Measurements from ENCODE around the gene FLAD1. TPM values are rescaled to one million over a fixed set of nuclear protein-coding genes. Genes with fewer than 3 reads are reported as not detected.

The FLAD1 gene
- total RNA-seq, 1 experiment from 2014 or later: 97.0 TPM

- peaks cover 2% of the 10 kb centered on the region for H4K20me1 ChIP-seq (ENCODE audit: control insufficient read depth, insufficient read depth, insufficient read length)
- H3K18ac ChIP-seq (ENCODE audit: insufficient read length, low read depth, low read length): no peak overlapping the region
- no peak overlapping the region for H2AK5ac ChIP-seq (ENCODE audit: insufficient read length, low read length)
- no peak overlapping the region for H3K4me2 ChIP-seq (ENCODE audit: insufficient read depth, insufficient read length, low read length)
- H3K14ac ChIP-seq (ENCODE audit: insufficient read depth, low read length): no peak overlapping the region
- no peak overlapping the region for H4K5ac ChIP-seq (ENCODE audit: insufficient read length, low read depth, low read length)
- no peak overlapping the region for H2AFZ ChIP-seq (ENCODE audit: low read length)
- no peak overlapping the region for H4K91ac ChIP-seq (ENCODE audit: insufficient read length, low read depth, low read length)
- no peak overlapping the region for H3T11ph ChIP-seq (ENCODE audit: low read length)
- no peaks in the 10 kb centered on the region for H3K23me2 ChIP-seq (ENCODE audit: insufficient read length, low read depth, low read length, poor library complexity, severe bottlenecking)
- no peak overlapping the region for H3K9ac ChIP-seq (ENCODE audit: extremely low read depth, insufficient read length, low read length)
- no peaks in the 10 kb centered on the region for H3K79me1 ChIP-seq (ENCODE audit: insufficient read depth, low read depth, low read length, poor library complexity, severe bottlenecking)
- no peak for DNase-seq
- H3K56ac ChIP-seq (ENCODE audit: insufficient read length, low read depth, low read length): no peak overlapping the region
- no peak for TF ChIP-seq CTCF (conservative IDR thresholded peaks at IDR 0.05)
- H2BK20ac ChIP-seq (ENCODE audit: low read depth, low read length, poor library complexity, severe bottlenecking): no peak overlapping the region
- Mint-ChIP-seq H3K27ac (no peak overlapping the region; a peak in 2 of 7 replicates), H3K27me3 (ENCODE audit: low read depth) (peaks cover 49% of the 10 kb centered on the region), H3K36me3 (ENCODE audit: insufficient read depth in 1 of 3, low read depth in 3 of 3) (no peaks in the 10 kb centered on the region), H3K4me3 (no peak overlapping the region), H3K9me3 (no peaks in the 10 kb centered on the region), H3K4me1 (peaks cover 3 to 10% of the 10 kb centered on the region in 2 experiments; a peak in 2 of 4 replicates)
- no peak overlapping the region for H3K4ac ChIP-seq (ENCODE audit: low read depth, low read length)
- H4K8ac ChIP-seq (replicated peaks; ENCODE audit: insufficient read length, low read depth, low read length): no peak overlapping the region
- H3K23ac ChIP-seq (ENCODE audit: insufficient read length, low read depth, low read length): no peak overlapping the region
- H2BK15ac ChIP-seq (ENCODE audit: low read depth, low read length): no peak overlapping the region
- H3K27ac ChIP-seq (ENCODE audit: insufficient read length, low read depth, low read length): no peak overlapping the region
- H2BK5ac ChIP-seq (ENCODE audit: insufficient read length, low read length): no peak overlapping the region
- H3K27me3 ChIP-seq (ENCODE audit: insufficient read depth, low read length): no peaks in the 10 kb centered on the region
- no peaks in the 10 kb centered on the region for H3K4me1 ChIP-seq (ENCODE audit: insufficient read depth, low read length)
- no peak overlapping the region for H2BK12ac ChIP-seq (ENCODE audit: insufficient read length, low read depth, low read length)
- no CpG with 5 or more reads among the region's 8 CpGs for WGBS (ENCODE audit: extremely low coverage, insufficient read length, low lambda C conversion rate)
- H3K9me3 ChIP-seq (ENCODE audit: control insufficient read depth, low read depth, low read length): no peaks in the 10 kb centered on the region
- H3K79me2 ChIP-seq (ENCODE audit: insufficient read depth, low read length): no peaks in the 10 kb centered on the region
- H2BK120ac ChIP-seq (ENCODE audit: low read depth, low read length, poor library complexity, severe bottlenecking): no peak overlapping the region
These were observed 55.6 kb downstream of the FLAD1 start for GRCh38 chr1:155038602-155039307.

Measured in H9 (cell line).